ENCODE results near the gene APOA4. TPM values are rescaled to one million over a fixed set of nuclear protein-coding genes. Genes with fewer than 3 reads are reported as not detected.

APOA4 gene
- polyA plus RNA-seq, 2 of the 4 experiments (the other 2 are of a cell fraction) = not detected

- CTCF ChIA-PET = interaction anchor here (1.6 to 2.4 kb wide), 3 partner anchors 10 to 329 kb away, joined by 5 to 6 read pairs (median 5); partner anchors contain the start of genes APOA5 and ZPR1
- POLR2A ChIA-PET = no interaction called here
Observed at GRCh38 chr11:116776522-116776984, 46.6 kb downstream of the APOA4 start.

GRCh38 chr11:116775975-116776374 is 47.1 kb downstream of the APOA4 start:
- no peaks in the 10 kb centered on the region for H3K9me3 ChIP-seq
- 98% methylated on average over 5 of the region's 5 CpGs for WGBS (ENCODE audit: missing lambda C conversion rate)
- no peak for ATAC-seq
- FAIRE-seq = no peak
- no peak overlapping the region for H3K4me3 ChIP-seq
- ChIA-PET CTCF (interaction anchor here (1.7 to 2.4 kb wide), 2 partner anchors 15 to 330 kb away, joined by 5 to 6 read pairs; partner anchors contain the start of gene APOA5), POLR2A (interaction anchor here (0.6 kb wide), 1 partner anchor 551 kb away, joined by 5 read pairs; the partner anchor contains the start of gene CEP164)
- no peak overlapping the region for H3K27ac ChIP-seq
- no peak for DNase-seq (ENCODE audit: low read depth in 1 of 2, low spot score in 1 of 2)
- H3K4me2 ChIP-seq = no peak overlapping the region
- TF ChIP-seq MYC (IDR thresholded peaks at IDR 0.05; ENCODE audit: borderline replicate concordance, low read length) (no peak), HDAC2 (IDR thresholded peaks at IDR 0.05) (no peak), CTCF (IDR thresholded peaks at IDR 0.05) (no peak), ZFP36 (IDR thresholded peaks at IDR 0.05; ENCODE audit: borderline replicate concordance, partially characterized antibody) (no peak), ELK1 (IDR thresholded peaks at IDR 0.05; ENCODE audit: low read depth, low read length) (no peak)
- TF ChIP-seq, protein P1, sequence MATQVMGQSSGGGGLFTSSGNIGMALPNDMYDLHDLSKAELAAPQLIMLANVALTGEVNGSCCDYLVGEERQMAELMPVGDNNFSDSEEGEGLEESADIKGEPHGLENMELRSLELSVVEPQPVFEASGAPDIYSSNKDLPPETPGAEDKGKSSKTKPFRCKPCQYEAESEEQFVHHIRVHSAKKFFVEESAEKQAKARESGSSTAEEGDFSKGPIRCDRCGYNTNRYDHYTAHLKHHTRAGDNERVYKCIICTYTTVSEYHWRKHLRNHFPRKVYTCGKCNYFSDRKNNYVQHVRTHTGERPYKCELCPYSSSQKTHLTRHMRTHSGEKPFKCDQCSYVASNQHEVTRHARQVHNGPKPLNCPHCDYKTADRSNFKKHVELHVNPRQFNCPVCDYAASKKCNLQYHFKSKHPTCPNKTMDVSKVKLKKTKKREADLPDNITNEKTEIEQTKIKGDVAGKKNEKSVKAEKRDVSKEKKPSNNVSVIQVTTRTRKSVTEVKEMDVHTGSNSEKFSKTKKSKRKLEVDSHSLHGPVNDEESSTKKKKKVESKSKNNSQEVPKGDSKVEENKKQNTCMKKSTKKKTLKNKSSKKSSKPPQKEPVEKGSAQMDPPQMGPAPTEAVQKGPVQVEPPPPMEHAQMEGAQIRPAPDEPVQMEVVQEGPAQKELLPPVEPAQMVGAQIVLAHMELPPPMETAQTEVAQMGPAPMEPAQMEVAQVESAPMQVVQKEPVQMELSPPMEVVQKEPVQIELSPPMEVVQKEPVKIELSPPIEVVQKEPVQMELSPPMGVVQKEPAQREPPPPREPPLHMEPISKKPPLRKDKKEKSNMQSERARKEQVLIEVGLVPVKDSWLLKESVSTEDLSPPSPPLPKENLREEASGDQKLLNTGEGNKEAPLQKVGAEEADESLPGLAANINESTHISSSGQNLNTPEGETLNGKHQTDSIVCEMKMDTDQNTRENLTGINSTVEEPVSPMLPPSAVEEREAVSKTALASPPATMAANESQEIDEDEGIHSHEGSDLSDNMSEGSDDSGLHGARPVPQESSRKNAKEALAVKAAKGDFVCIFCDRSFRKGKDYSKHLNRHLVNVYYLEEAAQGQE (IDR thresholded peaks at IDR 0.05) = no peak
- peaks cover 15% of the 10 kb centered on the region; the same call in 2 of the 3 replicates for H3K4me1 ChIP-seq

More at GRCh38 chr11:116776522-116776984, 46.6 kb downstream of the APOA4 start:
- DNase-seq (ENCODE audit: low read depth in 1 of 2, low spot score in 1 of 2) = no peak
- ATAC-seq = no peak
- Histone ChIP-seq H3K9me3 (no peaks in the 10 kb centered on the region), H3K27ac (no peak overlapping the region), H3K4me2 (no peak overlapping the region), H3K4me1 (peaks cover 9% of the 10 kb centered on the region; the same call in 2 of the 3 replicates), H3K4me3 (no peak overlapping the region)
- no peak for FAIRE-seq
- TF ChIP-seq PHF8 (IDR thresholded peaks at IDR 0.05; ENCODE audit: borderline replicate concordance, low read depth) (no peak), HOXB13 (CRISPR knock-in tag; IDR thresholded peaks at IDR 0.05; ENCODE audit: low read depth) (no peak), MYC (IDR thresholded peaks at IDR 0.05; ENCODE audit: borderline replicate concordance, low read length) (no peak), CHD4 (IDR thresholded peaks at IDR 0.05; ENCODE audit: borderline replicate concordance) (no peak), PBX3 (IDR thresholded peaks at IDR 0.05) (no peak), POLR2A (IDR thresholded peaks at IDR 0.05; ENCODE audit: low read length) (no peak), BHLHE40 (IDR thresholded peaks at IDR 0.05; ENCODE audit: low read depth, low read length) (no peak), CBX2 (IDR thresholded peaks at IDR 0.05; ENCODE audit: borderline replicate concordance, low read depth) (no peak), ZFP36 (IDR thresholded peaks at IDR 0.05; ENCODE audit: borderline replicate concordance, partially characterized antibody) (no peak), KDM1A (IDR thresholded peaks at IDR 0.05; ENCODE audit: low read depth) (no peak), HOXA7 (CRISPR knock-in tag; IDR thresholded peaks at IDR 0.05) (no peak), ZC3H11A (IDR thresholded peaks at IDR 0.05) (no peak), ELK1 (IDR thresholded peaks at IDR 0.05; ENCODE audit: low read depth, low read length) (no peak), SMC3 (IDR thresholded peaks at IDR 0.05) (no peak)
- TF ChIP-seq, protein P2, sequence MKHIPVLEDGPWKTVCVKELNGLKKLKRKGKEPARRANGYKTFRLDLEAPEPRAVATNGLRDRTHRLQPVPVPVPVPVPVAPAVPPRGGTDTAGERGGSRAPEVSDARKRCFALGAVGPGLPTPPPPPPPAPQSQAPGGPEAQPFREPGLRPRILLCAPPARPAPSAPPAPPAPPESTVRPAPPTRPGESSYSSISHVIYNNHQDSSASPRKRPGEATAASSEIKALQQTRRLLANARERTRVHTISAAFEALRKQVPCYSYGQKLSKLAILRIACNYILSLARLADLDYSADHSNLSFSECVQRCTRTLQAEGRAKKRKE (CRISPR knock-in tag; IDR thresholded peaks at IDR 0.05; ENCODE audit: low read depth) = no peak
- TF ChIP-seq, protein P3, sequence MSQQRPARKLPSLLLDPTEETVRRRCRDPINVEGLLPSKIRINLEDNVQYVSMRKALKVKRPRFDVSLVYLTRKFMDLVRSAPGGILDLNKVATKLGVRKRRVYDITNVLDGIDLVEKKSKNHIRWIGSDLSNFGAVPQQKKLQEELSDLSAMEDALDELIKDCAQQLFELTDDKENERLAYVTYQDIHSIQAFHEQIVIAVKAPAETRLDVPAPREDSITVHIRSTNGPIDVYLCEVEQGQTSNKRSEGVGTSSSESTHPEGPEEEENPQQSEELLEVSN (IDR thresholded peaks at IDR 0.05; ENCODE audit: borderline replicate concordance, low read depth) = no peak
- TF ChIP-seq, protein P4, sequence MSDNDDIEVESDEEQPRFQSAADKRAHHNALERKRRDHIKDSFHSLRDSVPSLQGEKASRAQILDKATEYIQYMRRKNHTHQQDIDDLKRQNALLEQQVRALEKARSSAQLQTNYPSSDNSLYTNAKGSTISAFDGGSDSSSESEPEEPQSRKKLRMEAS (IDR thresholded peaks at IDR 0.05) = no peak
- TF ChIP-seq, protein P5, sequence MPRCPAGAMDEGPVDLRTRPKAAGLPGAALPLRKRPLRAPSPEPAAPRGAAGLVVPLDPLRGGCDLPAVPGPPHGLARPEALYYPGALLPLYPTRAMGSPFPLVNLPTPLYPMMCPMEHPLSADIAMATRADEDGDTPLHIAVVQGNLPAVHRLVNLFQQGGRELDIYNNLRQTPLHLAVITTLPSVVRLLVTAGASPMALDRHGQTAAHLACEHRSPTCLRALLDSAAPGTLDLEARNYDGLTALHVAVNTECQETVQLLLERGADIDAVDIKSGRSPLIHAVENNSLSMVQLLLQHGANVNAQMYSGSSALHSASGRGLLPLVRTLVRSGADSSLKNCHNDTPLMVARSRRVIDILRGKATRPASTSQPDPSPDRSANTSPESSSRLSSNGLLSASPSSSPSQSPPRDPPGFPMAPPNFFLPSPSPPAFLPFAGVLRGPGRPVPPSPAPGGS (IDR thresholded peaks at IDR 0.05) = no peak
